Jurkat, Clone E6-1 (cell line): ENCODE data around the gene SPATA6L.
A peak's percentile ranks its signal among the peaks of the same experiment; 100 is the strongest.
"Not testable (repeated sequence)": the region's sequence is repeated elsewhere in the genome, so short reads cannot be mapped to it uniquely, and the experiment has no call there.

Experiments used
- DNase-seq: peaks from one replicate; pipeline ENCODE4 v3.0.0-alpha.2; 2011; ENCODE audit warnings: low read depth, low spot score
- H3K4me3 ChIP-seq: 2 replicates; pipeline ENCODE4 v1.5.1; 2011; ENCODE audit warnings: mild to moderate bottlenecking, low read length, control low read depth, moderate library complexity

The SPATA6L gene

GRCh38 chr9:4679268-4680172 lies 13.2 kb upstream of the SPATA6L start, which contains the start of gene CDC37L1:
TSS of gene CDC37L1 (plus strand) at chr9:4679569. CDS start at chr9:4679768, 199 bp downstream.
- DNase-seq, result peak; percentile 93
- H3K4me3 ChIP-seq, result peak within 1 kb of the TSS; percentile 86

GRCh38 chr9:4678679-4679267 lies 12.5 kb upstream of the SPATA6L start:
- H3K4me3 ChIP-seq, result peak overlapping the region; percentile 86
- peak; percentile 46 for DNase-seq

DNA sequence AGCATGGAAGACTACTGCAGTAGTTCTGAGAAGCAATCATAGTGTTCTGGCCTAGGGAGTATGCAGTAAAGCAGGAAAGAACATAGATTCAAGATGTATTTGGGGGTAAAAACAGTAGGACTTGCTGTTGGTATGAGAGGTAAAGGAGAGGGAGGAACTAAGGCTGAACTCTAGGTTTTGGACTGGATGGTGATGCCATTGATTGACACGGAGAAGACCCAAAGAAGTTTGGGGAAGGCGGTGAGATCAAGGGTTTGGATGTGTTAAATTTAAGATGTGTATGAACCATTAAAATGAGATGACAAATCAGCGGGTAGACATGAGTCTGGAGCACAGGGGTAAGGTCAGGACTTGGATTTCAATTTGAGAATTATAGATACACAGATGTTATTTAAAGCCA lies 11.1 kb upstream of the SPATA6L start:
- no peak for DNase-seq
- H3K4me3 ChIP-seq, result no peak overlapping the region

DNA sequence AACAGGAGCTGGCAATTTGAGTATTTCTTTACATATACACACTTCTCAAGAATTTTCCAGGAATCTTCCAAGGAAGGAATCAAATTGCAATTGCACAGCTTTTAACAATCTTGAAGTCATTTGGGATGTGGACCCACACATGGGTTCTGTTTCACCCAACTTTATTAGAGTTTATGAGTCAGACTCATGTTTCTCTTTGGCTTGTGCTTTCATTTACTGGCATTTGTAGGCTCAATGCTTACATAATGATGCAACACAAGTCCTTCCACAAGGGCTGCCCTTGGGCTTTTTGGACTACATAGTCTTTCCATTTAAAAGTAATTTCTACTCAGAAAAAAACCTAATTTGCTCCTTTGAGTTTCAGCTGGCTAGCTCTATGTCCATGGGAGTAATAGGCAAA lies 8.5 kb upstream of the SPATA6L start:
- DNase-seq, result no peak
- no peak overlapping the region for H3K4me3 ChIP-seq

DNA sequence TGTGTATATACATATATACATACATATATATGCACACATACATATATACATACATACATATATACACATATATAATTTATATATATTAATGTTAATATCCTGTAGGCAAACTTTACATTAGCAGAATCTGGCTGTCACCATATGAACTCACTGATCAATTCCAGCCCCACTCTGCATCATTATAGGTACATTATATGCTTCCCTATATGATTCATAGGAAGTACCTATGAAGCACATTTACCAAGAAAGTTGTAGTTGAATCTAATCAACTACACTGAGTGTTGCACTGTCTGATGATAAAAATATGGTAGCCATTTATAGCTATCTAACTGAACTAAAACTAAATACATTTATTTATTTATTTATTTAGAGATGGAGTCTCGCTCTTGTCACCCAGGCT lies 5.5 kb upstream of the SPATA6L start:
- no peak for DNase-seq
- H3K4me3 ChIP-seq, result no peak overlapping the region

DNA sequence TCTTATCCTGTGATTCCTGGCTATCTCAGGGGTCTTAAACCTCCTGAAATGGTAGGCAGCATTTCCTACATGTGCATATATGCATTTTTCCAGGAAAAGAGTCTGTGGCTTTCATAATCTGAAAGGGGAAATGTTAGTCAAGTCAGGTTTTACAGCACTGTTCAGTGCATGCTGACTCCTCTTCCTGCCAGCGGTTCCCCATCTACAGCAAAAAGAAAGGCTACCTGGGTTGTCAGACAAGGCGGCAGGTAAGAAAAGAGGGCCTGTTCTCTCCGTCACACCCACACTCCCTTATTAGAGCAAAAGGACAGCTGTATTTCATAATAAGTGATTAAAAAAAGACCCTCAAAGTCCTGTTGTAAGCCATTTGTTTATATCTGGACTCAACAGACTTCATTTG lies 4.3 kb upstream of the SPATA6L start:
- no peak overlapping the region for H3K4me3 ChIP-seq
- no peak for DNase-seq

DNA sequence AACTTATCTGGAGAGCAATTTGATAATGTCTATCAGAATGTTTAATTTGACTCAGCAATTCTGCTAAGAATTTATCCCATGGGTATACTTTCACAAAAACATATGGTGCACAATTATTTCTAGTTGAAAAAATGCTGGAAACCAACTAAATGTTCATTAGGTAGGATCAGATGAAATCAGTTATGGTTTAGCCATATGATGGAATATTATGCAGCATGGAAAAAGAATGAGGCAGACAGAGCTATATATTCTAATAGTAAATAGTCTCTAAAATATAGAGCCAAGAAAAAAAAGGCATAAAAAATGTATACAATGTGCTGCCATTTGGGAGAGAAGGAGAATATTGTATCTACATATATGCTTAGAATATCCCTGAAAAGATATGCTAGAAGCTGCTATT lies 3.6 kb upstream of the SPATA6L start:
- no peak overlapping the region for H3K4me3 ChIP-seq
- no peak for DNase-seq

DNA sequence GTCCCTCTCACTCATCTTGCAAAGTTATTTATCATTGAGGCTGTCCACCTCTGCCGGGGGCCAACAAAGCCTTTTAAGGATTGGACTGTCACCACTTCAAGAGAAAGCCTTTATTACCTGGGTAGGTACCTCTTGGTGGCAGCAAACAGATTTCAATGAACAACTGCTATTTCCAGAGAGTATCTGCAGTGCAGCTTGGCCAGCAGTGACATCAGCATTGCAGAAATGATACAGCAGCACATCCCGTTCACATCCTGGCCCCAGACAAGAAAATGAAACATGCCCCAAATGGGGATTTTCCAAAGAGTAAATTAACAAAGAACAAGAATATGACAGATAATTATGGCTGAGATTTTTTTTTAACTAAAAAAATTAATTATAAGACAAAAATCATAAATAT lies 2.3 kb upstream of the SPATA6L start:
- no peak for DNase-seq

DNA sequence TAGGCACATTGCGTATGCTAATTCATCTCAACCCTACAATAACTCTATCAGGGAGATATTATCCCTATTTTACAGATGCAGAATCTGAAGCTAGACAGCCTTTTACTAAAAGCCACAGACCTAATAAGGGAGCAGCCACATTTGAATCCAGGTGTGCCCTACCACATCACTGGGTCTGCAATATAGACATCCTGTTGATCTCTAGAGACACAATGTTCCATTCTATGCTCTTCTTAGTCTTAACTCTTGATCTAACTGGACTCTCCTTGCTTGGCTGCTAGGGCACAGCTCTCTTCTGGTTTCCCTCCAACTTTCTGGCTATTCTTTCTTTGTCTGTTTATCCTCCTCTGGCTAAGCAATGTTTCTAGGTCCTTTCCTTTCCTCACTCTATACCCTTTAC lies 1.4 kb upstream of the SPATA6L start:
- peak; percentile 51 for DNase-seq
- H3K4me3 ChIP-seq, result no peak overlapping the region

More for the DNA sequence above, 2.3 kb upstream of the SPATA6L start:
- H3K4me3 ChIP-seq, result no peak overlapping the region

DNA sequence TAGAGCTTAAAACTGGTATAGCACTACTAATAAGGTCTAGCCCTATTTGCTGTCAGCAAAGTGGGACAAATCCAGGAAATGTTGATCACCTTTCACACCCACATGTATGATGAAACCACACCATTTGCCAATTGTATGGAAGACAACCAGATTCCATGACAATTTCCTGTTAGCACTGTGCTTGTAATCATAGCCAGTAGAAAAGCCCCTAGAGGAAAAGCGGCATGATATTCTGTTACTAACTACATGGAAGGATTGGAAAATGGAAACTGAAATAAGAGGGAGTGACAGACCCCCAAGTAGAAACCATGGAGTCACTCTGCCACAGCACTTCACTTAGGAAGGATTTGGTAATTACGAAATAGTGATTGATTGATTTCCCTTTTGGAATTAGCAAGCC lies 923 bp downstream of the SPATA6L start:
- no peak overlapping the region for H3K4me3 ChIP-seq
- no peak for DNase-seq

GRCh38 chr9:4663956-4664355 lies 2.3 kb downstream of the SPATA6L start:
- H3K4me3 ChIP-seq, result no peak overlapping the region
- no peak for DNase-seq

- peak overlapping the region; percentile 54 for H3K4me3 ChIP-seq
- DNase-seq, result no peak
Measured at GRCh38 chr9:4662989-4663792, 3.1 kb downstream of the SPATA6L start.

DNA sequence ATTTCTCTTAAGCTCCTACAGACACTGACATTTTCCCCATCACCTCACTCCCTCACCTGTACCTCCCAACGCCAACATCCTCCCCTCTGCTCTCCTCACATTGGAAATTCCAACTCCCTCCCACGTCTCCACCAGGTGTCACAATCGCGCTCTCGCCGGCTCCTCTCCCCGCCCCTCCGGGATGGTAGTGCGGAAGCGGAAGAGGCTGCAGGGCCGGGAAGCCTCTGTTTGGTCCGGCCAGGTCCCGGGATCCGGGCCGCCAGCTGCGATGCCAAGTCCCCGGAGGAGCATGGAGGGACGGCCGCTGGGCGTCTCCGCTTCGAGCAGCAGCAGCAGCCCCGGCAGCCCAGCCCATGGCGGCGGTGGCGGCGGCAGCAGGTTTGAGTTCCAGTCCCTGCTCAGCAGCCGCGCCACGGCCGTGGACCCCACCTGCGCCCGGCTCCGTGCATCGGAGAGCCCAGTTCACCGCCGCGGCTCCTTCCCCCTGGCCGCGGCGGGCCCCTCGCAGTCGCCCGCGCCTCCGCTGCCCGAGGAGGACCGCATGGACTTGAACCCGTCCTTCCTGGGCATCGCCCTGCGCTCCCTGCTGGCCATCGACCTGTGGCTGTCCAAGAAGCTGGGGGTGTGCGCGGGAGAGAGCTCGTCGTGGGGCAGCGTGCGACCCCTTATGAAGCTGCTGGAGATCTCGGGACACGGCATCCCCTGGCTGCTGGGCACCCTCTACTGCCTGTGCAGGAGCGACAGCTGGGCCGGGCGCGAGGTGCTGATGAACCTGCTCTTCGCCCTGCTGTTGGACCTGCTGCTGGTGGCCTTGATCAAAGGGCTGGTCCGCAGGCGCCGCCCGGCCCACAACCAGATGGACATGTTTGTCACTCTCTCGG lies 3.9 kb downstream of the SPATA6L start, which contains the start of gene PLPP6:
PLPP6 (plus strand) TSS at position 187 of the 881 bp plus-strand sequence; CDS start at position 269, 82 bp downstream.
- peak; percentile 49 for DNase-seq
- peak within 1 kb of the TSS; percentile 54 for H3K4me3 ChIP-seq

DNA sequence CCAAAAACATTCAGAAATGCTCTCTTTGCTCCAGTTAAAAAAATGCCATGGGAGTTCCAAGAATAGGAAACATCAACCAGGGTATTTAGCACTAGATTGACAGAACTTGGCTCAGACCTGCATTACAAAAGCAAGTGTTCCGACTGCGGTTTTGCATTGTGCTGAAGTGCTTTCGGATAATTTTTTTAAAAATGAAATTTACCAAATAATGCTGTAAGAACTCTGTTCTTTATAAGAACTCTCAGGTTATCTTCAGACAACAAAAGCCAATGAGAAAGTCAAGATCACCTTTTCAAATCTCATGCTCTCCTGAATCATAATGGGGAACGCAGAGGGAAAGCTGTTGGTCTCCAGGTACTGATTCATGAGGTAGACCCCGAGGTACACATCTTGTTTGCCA lies 4.7 kb downstream of the SPATA6L start:
- peak overlapping the region; percentile 54 for H3K4me3 ChIP-seq
- no peak for DNase-seq

- no peak overlapping the region for H3K4me3 ChIP-seq
- DNase-seq, result no peak
Measured at GRCh38 chr9:4661165-4661564, 5.1 kb downstream of the SPATA6L start.

GRCh38 chr9:4660665-4661064 lies 5.6 kb downstream of the SPATA6L start:
- DNase-seq, H3K4me3 ChIP-seq: not testable (repeated sequence)

- no peak overlapping the region for H3K4me3 ChIP-seq
- no peak for DNase-seq
Measured at GRCh38 chr9:4657426-4658159, 8.7 kb downstream of the SPATA6L start.

- H3K4me3 ChIP-seq, result no peak overlapping the region
Measured at GRCh38 chr9:4656621-4657020, 9.7 kb downstream of the SPATA6L start.

More at GRCh38 chr9:4656621-4657020, 9.7 kb downstream of the SPATA6L start:
- no peak for DNase-seq
